Omental fat pad (tissue), 4 donors: ENCODE measurements around the gene FICD. TPM values are rescaled to one million over a fixed set of nuclear protein-coding genes. Genes with fewer than 3 reads are reported as not detected.

Experiments used
- ATAC-seq: fragments of 150-250 bp; one replicate; pipeline ENCODE4 v1.9.1; 2016; ENCODE audit warnings: mild to moderate bottlenecking, moderate library complexity; ENCODE audit not compliant: low FRiP score
- DNase-seq: peaks from one replicate; pipeline ENCODE4 v3.0.0-alpha.2; 2019; ENCODE audit warnings: low spot score
- CTCF ChIP-seq, 3 donors: fragments of 450-650 bp; IDR thresholded peaks; one replicate each; pipeline ENCODE4 v1.5.1; 2016 to 2017; ENCODE audit warnings: antibody characterized with exemption in 3 of 3, mild to moderate bottlenecking in 3 of 3, moderate library complexity in 2 of 3
- total RNA-seq, 4 donors: library from RNA; depleted of rRNA; stranded (reverse); fragments of >200 nt; gene quantifications; one replicate each; pipeline ENCODE4 v1.1.0, GENCODE V29; 2016

The FICD gene
- total RNA-seq, 4 donors from 2014 or later, result 6.6 to 10.6 (median 9.5) TPM

- TF ChIP-seq CTCF (IDR thresholded peaks at IDR 0.05), result no peak
- DNase-seq (no peak), ATAC-seq (no peak)
These were observed 8.3 kb downstream of the FICD start for GRCh38 chr12:108523365-108523764.

- no peak for TF ChIP-seq CTCF (IDR thresholded peaks at IDR 0.05)
- no peak for ATAC-seq
- DNase-seq, result no peak
These were observed 10.6 kb downstream of the FICD start for GRCh38 chr12:108525681-108526080.

GRCh38 chr12:108526482-108527165, 11.5 kb downstream of the FICD start:
- DNase-seq, result no peak
- no peak for TF ChIP-seq CTCF (IDR thresholded peaks at IDR 0.05)
- no peak for ATAC-seq

- ATAC-seq (no peak), DNase-seq (no peak)
- TF ChIP-seq CTCF (IDR thresholded peaks at IDR 0.05), result no peak
These were observed 12.1 kb downstream of the FICD start for GRCh38 chr12:108527166-108527496.

GRCh38 chr12:108530161-108530560, 15.1 kb downstream of the FICD start:
- ATAC-seq, result no peak
- TF ChIP-seq CTCF (IDR thresholded peaks at IDR 0.05), result no peak

GRCh38 chr12:108531929-108532848, 17.1 kb downstream of the FICD start:
- no peak for TF ChIP-seq CTCF (IDR thresholded peaks at IDR 0.05)
- ATAC-seq (no peak), DNase-seq (no peak)

More at GRCh38 chr12:108530161-108530560, 15.1 kb downstream of the FICD start:
- no peak for DNase-seq
